B cell (primary cell): ENCODE measurements around the gene MFAP1. TPM values are rescaled to one million over a fixed set of nuclear protein-coding genes. Genes with fewer than 3 reads are reported as not detected.
A peak's percentile ranks its signal among the peaks of the same experiment; 100 is the strongest.

ENCODE experiments used
- ATAC-seq: fragments of 200-7000 bp; cut with Tn5 transposase; one replicate; pipeline ENCODE4 v1.10.0; 2021; ENCODE audit warnings: low read depth, mild to moderate bottlenecking, moderate number of reproducible peaks, moderate library complexity
- CTCF ChIA-PET: fragments of 350-600 bp; sonication (Branson Sonifier 250); formaldehyde crosslinking; loops from one replicate; lab custom pipeline; 2021; ENCODE audit warnings: antibody characterized with exemption, inconsistent platforms; lab: Charles Lee
- POLR2A ChIA-PET: fragments of 350-600 bp; sonication (Branson Sonifier 250); formaldehyde crosslinking; loops from one replicate; lab custom pipeline; 2021; ENCODE audit warnings: antibody characterized with exemption; lab: Charles Lee
- DNase-seq: peaks from one replicate; pipeline ENCODE4 v3.0.0; 2013
- H2AFZ ChIP-seq: 2 replicates; pipeline ENCODE4 v1.6.1; 2012; ENCODE audit warnings: mild to moderate bottlenecking, low read depth, low read length; ENCODE audit not compliant: insufficient read depth, poor library complexity, severe bottlenecking
- H3K27ac ChIP-seq, 2 donors: 1 replicate in 1 of 2; 2 replicates in 1 of 2; pipeline ENCODE4 v1.5.1; 2012 to 2013; ENCODE audit warnings: low read length in 2 of 2, mild to moderate bottlenecking in 2 of 2, moderate library complexity in 1 of 2
- H3K27me3 ChIP-seq, 4 experiments: fragments of 200-600 bp in 1 of 4; sonication (generic) in 1 of 4; replicated peaks in 1 of 4; 1 replicate in 2 of 4; 2 replicates in 2 of 4; pipeline versions ENCODE4 v1.6.1 to v1.7.0; 2013 to 2016; ENCODE audit warnings: low read length in 3 of 4, mild to moderate bottlenecking in 2 of 4, mixed read lengths in 1 of 4, moderate library complexity in 1 of 4; ENCODE audit not compliant: insufficient read depth in 4 of 4, control insufficient read depth in 3 of 4; ENCODE audit errors: control extremely low read depth in 1 of 4
- H3K36me3 ChIP-seq, 2 experiments: replicated peaks in 1 of 2; 1 replicate in 1 of 2; 2 replicates in 1 of 2; pipeline versions ENCODE4 v1.6.1 to v1.7.1; 2013; ENCODE audit warnings: low read length in 1 of 2; ENCODE audit not compliant: insufficient read depth in 2 of 2, control insufficient read depth in 1 of 2; ENCODE audit errors: control extremely low read depth in 1 of 2, extremely low read depth in 1 of 2
- H3K4me1 ChIP-seq, 2 donors: fragments of 200-600 bp in 1 of 2; sonication (generic) in 1 of 2; 1 replicate in 1 of 2; 2 replicates in 1 of 2; pipeline versions ENCODE4 v1.5.1 to v1.6.1; 2013 to 2017; ENCODE audit warnings: low read length in 2 of 2; ENCODE audit not compliant: control insufficient read depth in 2 of 2, insufficient read depth in 2 of 2
- H3K4me2 ChIP-seq: replicated peaks from 2 replicates; pipeline ENCODE3; 2012; ENCODE audit warnings: mild to moderate bottlenecking, low read depth, low read length; ENCODE audit not compliant: poor library complexity, severe bottlenecking
- H3K4me3 ChIP-seq, 5 experiments: fragments of 200-600 bp in 1 of 5; sonication (generic) in 1 of 5; 1 replicate in 3 of 5; 2 replicates in 2 of 5; pipeline versions ENCODE4 v1.5.1 to v1.7.0; 2011 to 2016; ENCODE audit warnings: low read length in 4 of 5, mild to moderate bottlenecking in 4 of 5, low read depth in 2 of 5, control low read depth in 1 of 5, moderate library complexity in 1 of 5; ENCODE audit not compliant: insufficient read depth in 1 of 5; ENCODE audit errors: control extremely low read depth in 1 of 5, extremely low read depth in 1 of 5
- H3K79me2 ChIP-seq: fragments of 200-600 bp; sonication (generic); one replicate; pipeline ENCODE4 v1.6.0; 2016; ENCODE audit warnings: low read length; ENCODE audit not compliant: control insufficient read depth, insufficient read depth
- H3K9ac ChIP-seq: fragments of 200-600 bp; sonication (generic); 2 replicates; pipeline ENCODE4 v1.6.1; 2017; ENCODE audit warnings: mild to moderate bottlenecking, low read length, moderate library complexity
- H3K9me3 ChIP-seq, 3 donors: one replicate each; pipeline versions ENCODE4 v1.6.1 to v1.7.1; 2013; ENCODE audit warnings: low read length in 2 of 3; ENCODE audit not compliant: control insufficient read depth in 2 of 3, insufficient read depth in 1 of 3; ENCODE audit errors: control extremely low read depth in 1 of 3
- H4K20me1 ChIP-seq: 2 replicates; pipeline ENCODE4 v1.6.0; 2012; ENCODE audit warnings: mild to moderate bottlenecking, low read length; ENCODE audit not compliant: insufficient read depth, control insufficient read depth, poor library complexity, severe bottlenecking
- H3K27ac Mint-ChIP-seq: one replicate; pipeline ENCODE4 v1.8.0; 2021; ENCODE audit warnings: mixed read lengths
- H3K27me3 Mint-ChIP-seq: one replicate; pipeline ENCODE4 v1.8.0; 2021; ENCODE audit warnings: mixed read lengths
- H3K4me1 Mint-ChIP-seq: one replicate; pipeline ENCODE4 v1.8.0; 2021; ENCODE audit warnings: mixed read lengths
- H3K4me3 Mint-ChIP-seq: one replicate; pipeline ENCODE4 v1.8.0; 2021; ENCODE audit warnings: mixed read lengths
- H3K9me3 Mint-ChIP-seq: one replicate; pipeline ENCODE4 v1.8.0; 2022; ENCODE audit warnings: mixed read lengths; ENCODE audit not compliant: insufficient read depth
- EZH2 ChIP-seq: IDR thresholded peaks from 2 replicates; pipeline ENCODE4 v1.6.1; 2012; ENCODE audit warnings: borderline replicate concordance, low read depth, mild to moderate bottlenecking, moderate library complexity, low read length; ENCODE audit not compliant: insufficient read depth, poor library complexity, severe bottlenecking
- WGBS: methylation state at CpG from one replicate; pipeline ENCODE4 v1.1.5; 2013; ENCODE audit warnings: missing lambda C conversion rate; ENCODE audit not compliant: insufficient coverage; 5-methylcytosine and 5-hydroxymethylcytosine counted together
- intact Hi-C: fragments of 100-400 bp; cut with micrococcal nuclease; formaldehyde crosslinking; loops from one replicate; pipeline ENCODE4 v1.10.0; 2022
- polyA plus RNA-seq: library from polyadenylated mRNA; depleted of rRNA; stranded (reverse); fragments of >200 nt; gene quantifications from 2 replicates; pipeline ENCODE4 v1.2.3, GENCODE V29; 2012
- total RNA-seq, 2 donors: library from RNA; stranded (reverse); fragments of 120-200 nt in 1 of 2; gene quantifications; 1 replicate in 1 of 2; 2 replicates in 1 of 2; pipeline versions ENCODE4 v1.2.3 to v1.2.4, GENCODE V29; 2013 to 2022
- TF ChIP-seq, protein P1 (sequence below): fragments of 200-600 bp; IDR thresholded peaks from one replicate; pipeline ENCODE4 v1.8.0; 2022; ENCODE audit warnings: antibody characterized with exemption, mild to moderate bottlenecking

Gene MFAP1
- total and polyA plus RNA-seq, 2 donors (not counting 1 experiment from before 2014, with no cell fraction given), result 3.4 to 22.1 TPM

DNA sequence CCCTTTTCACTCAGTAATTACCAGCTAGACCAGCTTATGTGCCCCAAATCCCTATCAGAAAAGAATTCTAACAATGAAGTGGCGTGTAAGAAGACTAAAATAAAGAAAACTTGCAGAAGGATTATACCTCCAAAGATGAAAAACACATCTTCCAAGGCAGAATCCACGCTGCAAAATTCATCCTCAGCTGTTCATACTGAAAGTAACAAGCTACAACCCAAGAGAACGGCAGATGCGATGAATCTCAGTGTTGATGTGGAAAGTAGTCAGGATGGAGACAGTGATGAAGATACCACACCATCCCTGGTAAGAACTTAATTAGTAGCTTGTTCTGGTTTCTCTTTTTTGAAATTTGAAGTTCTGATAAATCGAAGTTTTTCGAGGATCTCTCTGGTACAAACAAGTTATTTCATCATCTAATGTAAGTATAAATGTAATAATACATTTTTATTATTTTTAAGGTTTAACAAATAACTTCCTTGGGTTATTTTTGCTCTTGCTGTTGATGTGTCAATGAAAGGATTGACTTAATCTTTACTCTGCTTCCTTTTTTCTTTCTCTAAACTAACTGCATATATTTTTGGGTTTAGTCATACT is 3.7 kb upstream of the MFAP1 start:
- DNase-seq, result no peak

More for the DNA sequence above, 3.7 kb upstream of the MFAP1 start:
- whole genome bisulfite sequencing, result no CpG with 5 or more reads among the region's 6 CpGs
- Histone ChIP-seq H3K4me3 (peak overlapping the region in 1 of 5 experiments; percentile 0), H3K4me1 (peaks cover 30 to 56% of the 10 kb centered on the region in 2 donors), H3K4me2 (peak overlapping the region; percentile 72), H2AFZ (peak overlapping the region; percentile 86), H3K36me3 (no peaks in the 10 kb centered on the region), H3K27ac (peak overlapping the region in 1 of 2 donors; percentile 85), H3K9ac (peak overlapping the region; percentile 63), H4K20me1 (no peaks in the 10 kb centered on the region), H3K27me3 (no peaks in the 10 kb centered on the region), H3K79me2 (peaks cover 43% of the 10 kb centered on the region), H3K9me3 (peaks cover 0 to 4% (median 0%) of the 10 kb centered on the region in 3 donors)
- Mint-ChIP-seq H3K27ac (peak overlapping the region; percentile 27), H3K27me3 (no peaks in the 10 kb centered on the region), H3K4me3 (peak overlapping the region; percentile 93), H3K9me3 (no peaks in the 10 kb centered on the region), H3K4me1 (peaks cover 56% of the 10 kb centered on the region)
- ATAC-seq, result no peak
- intact Hi-C loops, result loop anchor here (5.0 kb wide), 2 partner anchors 599 to 709 kb away; partner anchors contain the start of genes CTDSPL2 and EIF3J
- ChIA-PET POLR2A (interaction anchor here (1.7 kb wide), 1 partner anchor 19 kb away, joined by 6 read pairs; no protein-coding TSS in a partner anchor), CTCF (interaction anchor here (1.0 to 1.4 kb wide), 3 partner anchors 9 to 51 kb away, joined by 3 to 6 read pairs (median 4); partner anchors contain the start of gene ELL3)
- no peak for TF ChIP-seq EZH2
- TF ChIP-seq, protein P1, sequence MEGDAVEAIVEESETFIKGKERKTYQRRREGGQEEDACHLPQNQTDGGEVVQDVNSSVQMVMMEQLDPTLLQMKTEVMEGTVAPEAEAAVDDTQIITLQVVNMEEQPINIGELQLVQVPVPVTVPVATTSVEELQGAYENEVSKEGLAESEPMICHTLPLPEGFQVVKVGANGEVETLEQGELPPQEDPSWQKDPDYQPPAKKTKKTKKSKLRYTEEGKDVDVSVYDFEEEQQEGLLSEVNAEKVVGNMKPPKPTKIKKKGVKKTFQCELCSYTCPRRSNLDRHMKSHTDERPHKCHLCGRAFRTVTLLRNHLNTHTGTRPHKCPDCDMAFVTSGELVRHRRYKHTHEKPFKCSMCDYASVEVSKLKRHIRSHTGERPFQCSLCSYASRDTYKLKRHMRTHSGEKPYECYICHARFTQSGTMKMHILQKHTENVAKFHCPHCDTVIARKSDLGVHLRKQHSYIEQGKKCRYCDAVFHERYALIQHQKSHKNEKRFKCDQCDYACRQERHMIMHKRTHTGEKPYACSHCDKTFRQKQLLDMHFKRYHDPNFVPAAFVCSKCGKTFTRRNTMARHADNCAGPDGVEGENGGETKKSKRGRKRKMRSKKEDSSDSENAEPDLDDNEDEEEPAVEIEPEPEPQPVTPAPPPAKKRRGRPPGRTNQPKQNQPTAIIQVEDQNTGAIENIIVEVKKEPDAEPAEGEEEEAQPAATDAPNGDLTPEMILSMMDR, result no peak
